ENCODE measurements around the gene TSPAN9.

TSPAN9 gene

DNA sequence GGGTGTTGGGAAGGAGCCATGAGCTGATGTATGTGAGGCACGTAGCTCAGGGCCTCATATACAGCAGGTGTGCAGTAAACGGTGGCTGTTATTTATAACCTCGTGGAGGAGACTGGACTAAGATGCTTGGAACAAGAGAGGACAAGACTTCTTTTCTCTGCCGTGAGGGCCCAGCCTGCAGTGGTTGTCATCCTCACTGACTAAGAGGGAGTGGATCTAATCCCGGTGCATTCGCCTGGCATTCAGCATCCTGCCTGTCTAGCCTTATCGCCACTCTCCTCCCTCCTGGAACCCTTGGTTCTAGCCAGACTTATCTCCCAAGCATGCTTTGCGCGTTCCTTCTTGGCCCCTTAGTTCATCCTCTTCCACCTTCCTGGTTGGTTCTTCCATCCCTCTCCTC lies 3.9 kb downstream of the TSPAN9 start:
- DNase-seq: no peak

DNA sequence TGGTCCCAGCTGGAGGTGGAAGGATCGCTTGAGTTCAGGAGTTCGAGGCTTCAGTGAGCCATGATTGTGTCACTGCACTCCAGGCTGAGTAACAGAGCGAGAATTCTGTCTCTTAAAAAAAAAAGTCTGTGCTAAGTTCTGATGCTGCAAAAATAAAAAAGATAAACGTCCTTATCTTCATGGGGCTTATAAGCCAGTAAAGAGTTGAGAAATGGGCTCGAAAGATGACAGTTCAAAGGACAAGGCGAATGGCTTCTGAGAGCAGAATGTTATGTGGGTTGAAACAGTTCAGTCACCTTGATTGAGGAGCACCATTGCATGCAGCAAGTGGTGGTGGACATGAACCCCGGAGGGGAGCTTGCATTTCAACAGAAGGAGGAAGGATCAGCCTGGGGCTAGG lies 4.7 kb downstream of the TSPAN9 start:
- no peak for DNase-seq

DNA sequence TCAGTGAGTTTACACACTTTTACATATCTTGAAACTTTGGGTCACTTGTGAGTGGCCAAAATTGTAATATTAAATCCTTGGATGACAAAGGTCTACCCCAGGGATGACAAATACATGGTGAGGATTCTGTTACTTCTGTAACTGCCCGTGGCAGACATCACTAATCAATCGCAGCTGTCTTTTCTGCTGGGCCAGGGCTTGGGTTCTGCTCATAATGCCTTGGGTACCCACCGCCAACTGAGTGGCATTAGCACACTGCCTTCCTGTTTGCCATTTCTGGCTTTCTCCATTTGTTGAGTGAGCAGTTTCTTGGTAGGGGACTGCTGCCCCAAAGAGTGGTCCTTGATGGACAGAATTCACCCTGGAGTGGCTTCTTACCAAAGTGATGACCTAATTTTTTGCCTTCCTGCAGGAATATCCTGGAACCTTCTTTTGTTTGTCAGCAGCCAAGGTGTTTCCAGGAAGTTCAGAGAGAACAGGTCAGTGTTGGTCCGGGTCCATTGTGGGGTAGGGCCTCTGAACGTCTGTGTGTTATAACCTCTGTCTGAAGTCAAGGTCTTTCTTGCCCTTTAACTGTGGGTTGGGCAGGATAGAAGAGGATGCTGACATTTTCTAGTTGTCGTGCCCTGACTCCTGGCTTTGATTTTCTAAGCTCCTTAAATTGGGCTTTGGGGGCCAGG lies 6.2 kb downstream of the TSPAN9 start:
- DNase-seq: no peak

- DNase-seq: no peak
Measured at GRCh38 chr12:3083921-3084347, 6.8 kb downstream of the TSPAN9 start.

DNA sequence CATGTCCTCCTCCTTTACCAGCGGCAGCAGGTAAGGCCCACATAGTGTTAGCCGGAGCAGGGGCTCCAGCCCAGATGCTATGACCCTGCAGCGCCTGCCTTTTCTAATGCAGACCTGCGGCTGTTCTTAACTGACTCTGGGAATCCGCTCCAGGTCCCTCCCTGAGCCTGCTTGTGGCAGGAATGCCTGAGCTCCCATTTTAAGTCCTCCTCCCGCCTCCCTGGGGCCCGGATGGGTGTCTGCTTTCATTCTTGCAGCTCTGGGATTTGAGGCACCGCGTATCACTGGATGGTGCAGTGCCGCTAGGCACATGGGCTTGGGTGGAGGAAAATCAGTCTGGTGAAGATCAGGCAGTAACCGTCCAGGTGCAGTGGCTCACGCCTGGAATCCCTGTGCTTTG lies 7.6 kb downstream of the TSPAN9 start:
- no peak for DNase-seq

GRCh38 chr12:3085341-3086139 lies 8.4 kb downstream of the TSPAN9 start:
- no peak for DNase-seq

GRCh38 chr12:3086211-3086610 lies 9.0 kb downstream of the TSPAN9 start:
- no peak for DNase-seq

DNA sequence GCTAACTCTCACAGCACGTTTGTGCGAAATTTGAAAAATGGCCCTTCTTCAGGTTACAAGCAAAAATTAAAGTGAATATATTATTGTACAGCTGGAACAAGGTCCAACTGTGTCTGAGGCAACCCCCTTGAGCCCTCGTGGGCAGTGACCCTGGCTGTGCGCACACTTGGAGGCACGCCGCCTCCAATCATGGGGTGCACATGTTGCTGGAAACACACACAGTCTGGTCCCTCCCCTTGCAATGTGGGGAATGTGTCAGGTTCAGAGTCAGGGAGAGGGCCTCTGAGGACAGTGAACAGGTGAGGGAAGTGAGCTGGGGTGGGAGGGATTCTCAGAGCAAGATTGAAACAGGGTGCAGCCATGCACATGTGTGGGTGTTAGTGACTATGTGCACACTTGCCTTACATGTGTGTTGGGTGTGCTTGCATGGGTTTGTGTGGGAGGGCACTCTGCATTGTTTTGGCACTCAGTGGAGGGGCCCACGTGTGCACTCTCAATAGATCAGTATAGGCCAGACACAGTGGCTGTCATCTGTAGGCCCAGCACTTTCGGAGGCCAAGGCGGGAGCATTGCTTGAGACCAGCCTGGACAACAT lies 9.6 kb downstream of the TSPAN9 start:
- DNase-seq: no peak

DNA sequence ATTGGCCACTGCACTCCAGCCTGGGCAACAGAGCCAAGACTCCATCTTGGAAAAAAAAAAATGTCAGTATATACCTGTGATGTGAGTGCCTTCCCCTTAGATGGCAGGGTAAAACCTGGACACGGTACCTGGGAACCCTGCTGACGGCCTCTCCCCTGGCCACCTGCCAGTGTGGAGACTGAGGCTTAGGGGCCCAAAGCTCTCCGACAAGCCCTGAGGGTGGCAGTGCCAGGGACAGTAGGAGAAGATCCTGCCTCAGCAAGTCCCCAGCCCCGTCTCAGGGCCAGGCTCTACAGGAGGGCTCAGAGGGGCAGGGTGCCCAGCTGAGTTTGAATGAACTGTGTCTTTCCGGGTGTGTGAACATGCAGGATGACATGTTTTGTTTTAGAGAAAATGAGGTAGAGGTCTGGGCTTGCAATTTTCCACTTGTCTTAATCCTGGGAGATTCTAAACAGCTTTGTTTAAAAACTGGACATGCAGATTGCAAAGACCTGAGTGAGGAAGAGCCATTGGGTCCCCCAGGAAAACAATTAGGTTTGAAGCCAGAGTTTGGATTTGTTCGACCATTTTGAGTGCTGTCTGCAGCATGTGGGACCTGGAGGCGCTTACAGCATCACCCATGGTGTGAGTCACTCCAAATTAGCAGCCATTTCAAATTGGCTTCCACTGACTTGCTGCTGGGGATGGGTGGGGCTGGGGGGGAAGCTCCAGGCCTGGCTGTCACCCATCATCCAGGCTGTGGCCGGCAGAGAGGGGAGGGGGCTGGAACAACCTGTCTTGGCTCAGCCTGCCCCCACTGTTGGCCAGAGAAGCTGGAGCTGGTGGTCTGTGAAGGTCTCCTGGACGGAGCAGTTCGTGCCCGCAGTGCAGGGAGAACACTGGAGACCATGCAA lies 10.8 kb downstream of the TSPAN9 start:
- no peak for DNase-seq

GRCh38 chr12:3089588-3089987 lies 12.4 kb downstream of the TSPAN9 start:
- no peak for DNase-seq

DNA sequence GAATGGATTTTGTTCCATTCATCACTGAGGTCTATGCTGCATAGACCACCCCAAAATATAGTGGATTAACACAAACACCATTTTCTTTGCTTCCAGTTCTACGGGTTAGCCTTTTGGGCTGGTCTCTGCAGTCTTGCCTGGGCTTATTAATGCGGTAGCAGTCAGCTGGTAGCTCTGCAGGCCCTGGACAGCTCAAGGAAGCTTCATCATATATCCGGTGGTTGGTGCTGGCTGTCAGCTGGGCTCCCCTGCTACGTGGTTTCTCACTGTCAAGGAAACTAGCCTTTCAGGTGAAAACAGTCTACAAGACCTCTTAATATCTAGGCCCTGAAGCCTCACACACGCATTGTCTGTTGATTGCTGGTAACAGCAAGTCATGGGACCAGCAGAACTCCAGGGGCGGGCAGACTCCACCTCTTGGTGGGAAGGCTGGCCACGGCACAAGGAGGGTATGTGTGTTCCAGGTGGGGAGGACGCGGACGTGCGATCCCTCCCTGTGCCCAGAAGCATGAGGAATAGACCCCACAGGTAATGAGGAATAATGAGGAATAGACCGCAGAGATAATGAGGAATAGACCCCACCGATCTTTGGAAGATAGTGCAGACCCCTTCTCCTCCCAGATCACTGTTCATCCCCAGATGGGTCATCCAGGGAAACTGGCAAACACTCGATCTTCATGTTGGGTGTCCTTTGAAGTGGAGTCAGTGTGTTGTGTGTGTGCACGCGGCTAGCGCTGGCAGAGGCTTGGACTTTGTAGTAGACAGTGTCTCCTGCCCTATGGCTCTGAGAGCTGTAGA lies 13.3 kb downstream of the TSPAN9 start:
- no peak for DNase-seq

GRCh38 chr12:3091038-3091319 lies 13.8 kb downstream of the TSPAN9 start:
- DNase-seq: no peak

DNA sequence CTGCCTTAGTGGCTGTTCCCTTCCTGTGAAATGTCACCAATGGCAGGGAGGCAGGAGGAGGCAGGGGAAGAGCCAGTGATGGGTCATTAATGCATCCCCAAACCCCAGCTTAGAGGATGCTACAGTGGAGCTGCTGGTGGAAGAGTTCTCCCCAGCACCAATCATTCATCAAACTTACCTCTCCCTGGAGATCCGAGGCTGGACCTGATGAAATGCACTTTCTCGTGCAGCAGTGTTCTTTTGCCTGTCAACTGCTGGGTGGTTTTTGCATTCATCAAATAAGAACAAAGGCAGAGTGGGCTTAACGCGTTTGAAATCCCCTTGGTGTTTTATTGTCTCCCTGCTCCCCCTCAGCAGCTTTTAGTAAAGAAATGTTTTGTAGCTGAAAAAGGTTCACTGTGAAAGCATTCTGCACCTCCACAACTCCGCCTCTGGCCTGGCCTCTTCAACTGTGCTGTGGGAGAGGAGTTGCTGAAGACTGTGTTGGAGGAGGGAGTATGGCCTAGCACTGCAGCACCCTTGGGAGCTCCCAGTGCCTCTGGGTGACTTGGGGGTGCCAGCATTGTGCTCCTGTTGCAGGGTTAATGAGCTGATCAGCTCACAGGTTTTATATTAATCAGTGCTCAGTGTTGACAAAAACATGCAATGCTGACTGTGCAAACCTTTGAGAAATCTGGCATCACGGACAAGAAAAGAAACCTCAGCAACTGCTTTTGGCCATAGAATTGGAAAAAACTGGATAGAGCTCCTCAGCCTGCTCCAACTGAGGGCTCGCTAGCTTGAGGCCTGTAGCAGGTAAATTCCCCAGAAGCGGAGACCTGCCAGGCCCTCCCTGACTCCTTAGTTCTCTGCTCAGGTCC lies 14.4 kb downstream of the TSPAN9 start:
- DNase-seq: no peak

GRCh38 chr12:3092764-3093163 lies 15.6 kb downstream of the TSPAN9 start:
- no peak for DNase-seq

DNA sequence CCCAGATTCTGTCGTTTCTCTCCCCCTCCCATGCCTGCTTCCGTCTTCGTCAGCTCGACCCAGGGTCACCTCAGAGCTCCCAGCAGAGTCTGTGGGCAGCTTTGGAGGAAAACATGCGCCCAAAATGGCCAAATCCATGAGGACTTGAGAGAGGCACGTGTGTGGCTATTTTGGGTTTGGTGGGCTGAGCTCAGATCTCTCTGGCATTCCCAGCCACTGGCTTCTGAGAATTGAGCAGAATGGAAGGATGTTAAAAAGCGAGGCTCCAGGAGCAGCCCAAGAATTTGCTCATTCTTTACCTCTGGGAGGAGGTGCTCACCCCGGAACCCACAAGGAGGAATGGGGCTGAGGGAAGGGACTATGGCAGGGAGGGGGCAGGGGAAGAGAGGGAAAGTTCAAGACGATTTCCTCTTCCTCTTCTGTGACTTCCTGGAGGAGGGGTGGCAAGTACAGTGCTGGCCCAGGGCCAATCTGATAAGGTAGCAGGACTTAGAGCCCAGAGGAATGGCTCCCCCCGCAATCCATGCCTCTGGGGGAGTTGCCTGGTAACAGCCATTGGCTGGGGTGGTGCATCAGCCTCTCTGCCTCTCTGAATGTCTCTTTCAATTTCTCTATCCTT lies 20.1 kb downstream of the TSPAN9 start:
- no peak for DNase-seq

GRCh38 chr12:3097836-3098235 lies 20.7 kb downstream of the TSPAN9 start:
- DNase-seq: no peak

GRCh38 chr12:3098436-3098835 lies 21.3 kb downstream of the TSPAN9 start:
- DNase-seq: no peak

DNA sequence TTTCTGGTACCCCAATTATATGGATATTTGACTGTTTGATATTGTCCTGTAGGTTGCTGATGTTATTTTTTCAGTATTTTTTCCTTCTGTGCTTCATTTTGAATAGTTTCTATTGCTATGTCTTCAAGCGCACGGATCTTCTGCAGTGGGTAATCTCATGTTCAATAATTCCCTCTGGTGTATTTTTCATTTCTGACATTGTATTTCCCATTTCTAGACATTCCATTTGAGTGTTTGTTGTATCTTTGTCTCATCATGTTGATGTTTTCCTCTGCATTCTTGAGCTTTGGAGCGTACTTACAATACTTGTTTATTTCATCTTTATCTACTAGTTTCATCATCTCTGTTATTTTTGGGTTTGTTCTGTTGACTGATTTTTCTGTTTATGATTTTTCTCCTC lies 22.0 kb downstream of the TSPAN9 start:
- DNase-seq: no peak

DNA sequence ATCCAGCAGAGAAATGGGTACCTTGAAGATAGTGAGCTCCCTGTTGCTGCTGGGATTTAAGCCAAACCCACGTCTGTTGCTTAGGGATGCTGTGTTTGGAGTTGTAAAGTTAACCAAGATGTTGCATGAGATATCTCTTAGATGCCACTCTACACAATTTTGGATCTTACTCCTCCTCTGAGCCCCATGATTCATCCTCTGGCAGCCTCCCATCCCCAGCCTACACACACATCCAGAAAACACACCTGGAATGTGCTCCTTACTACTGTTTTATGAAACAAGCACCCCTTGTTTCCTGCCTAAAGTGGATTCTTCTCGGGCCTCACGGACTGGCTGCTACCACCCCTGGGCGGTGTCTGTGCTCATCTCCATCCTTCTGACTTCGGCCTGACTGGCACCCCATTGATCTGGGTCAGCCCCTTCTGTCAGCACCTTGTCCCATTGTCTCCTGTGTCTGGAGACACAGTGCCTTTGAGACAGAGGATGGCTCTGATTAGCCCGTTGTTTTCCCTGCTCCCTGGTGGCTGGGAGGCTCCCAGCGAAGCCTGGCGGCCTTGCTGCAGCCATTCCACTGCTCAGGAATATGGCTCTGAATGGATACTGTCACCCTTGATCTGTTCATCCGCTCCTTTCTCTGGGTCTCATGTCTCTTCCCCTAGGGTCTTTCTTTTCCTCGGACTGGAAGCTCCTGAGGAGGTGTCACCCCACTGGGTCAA lies 24.3 kb downstream of the TSPAN9 start:
- DNase-seq: no peak

GRCh38 chr12:3102771-3103410 lies 25.7 kb downstream of the TSPAN9 start:
- DNase-seq: no peak
